Measurements from ENCODE around the gene CAPN1.

DNA sequence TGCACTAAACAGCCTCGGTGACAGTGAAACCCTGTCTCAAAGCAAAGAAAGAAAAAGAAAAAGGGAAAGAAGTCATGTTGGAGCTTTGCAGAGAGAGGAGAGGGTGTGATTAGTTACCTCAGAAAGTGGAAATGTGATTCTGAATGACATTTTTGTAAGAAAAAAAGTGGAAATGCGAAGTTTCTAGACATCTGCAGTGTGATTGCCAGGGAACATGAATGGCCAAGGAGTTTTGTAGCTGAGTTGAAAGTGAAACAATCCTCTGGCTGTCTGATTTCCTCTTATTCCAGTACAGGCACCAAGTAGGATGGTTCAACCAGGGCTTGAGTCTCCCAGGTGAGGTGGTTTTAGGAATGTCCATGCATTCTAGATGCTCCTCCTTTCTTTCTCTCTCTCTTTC is 29.6 kb upstream of the CAPN1 start:
- TF ChIP-seq KAT8 (IDR thresholded peaks at IDR 0.05; ENCODE audit: low read depth) = no peak
- no peak for TF ChIP-seq ID3 (CRISPR knock-in tag; IDR thresholded peaks at IDR 0.05)
- TF ChIP-seq ID3 (tag; IDR thresholded peaks at IDR 0.05) = no peak
- TF ChIP-seq BRD4 (IDR thresholded peaks at IDR 0.05) = no peak
- TF ChIP-seq TEAD1 (CRISPR knock-in tag; IDR thresholded peaks at IDR 0.05) = no peak
- TF ChIP-seq ZKSCAN1 (IDR thresholded peaks at IDR 0.05; ENCODE audit: low read depth, low read length) = no peak
- TF ChIP-seq NR2F6 (CRISPR knock-in tag; IDR thresholded peaks at IDR 0.05) = no peak
- no peak for TF ChIP-seq ARNT (IDR thresholded peaks at IDR 0.05)

All from K562 (cell line).